Activated T-cell treated with anti-CD3 and anti-CD28 coated beads, Interleukin-2, amount 50 U/mL, for 4 hours (primary cell): ENCODE results near the gene ESAM. TPM values are rescaled to one million over a fixed set of nuclear protein-coding genes. Genes with fewer than 3 reads are reported as not detected.

ENCODE experiments used
- ATAC-seq, 2 donors: fragments of 200-7000 bp; cut with Tn5 transposase; one replicate each; pipeline ENCODE4 v1.10.0; 2021
- DNase-seq: peaks from one replicate; pipeline ENCODE4 v3.0.0-alpha.2; 2020
- H3K27me3 Mint-ChIP-seq: one replicate; pipeline ENCODE4 v1.8.0; 2021; ENCODE audit warnings: low read depth, mixed read lengths
- H3K36me3 Mint-ChIP-seq: one replicate; pipeline ENCODE4 v1.8.0; 2022; ENCODE audit warnings: mixed read lengths; ENCODE audit not compliant: insufficient read depth
- H3K4me1 Mint-ChIP-seq: one replicate; pipeline ENCODE4 v1.8.0; 2021; ENCODE audit warnings: low read depth, mixed read lengths
- H3K4me3 Mint-ChIP-seq: one replicate; pipeline ENCODE4 v1.8.0; 2021; ENCODE audit warnings: mild to moderate bottlenecking, moderate library complexity, mixed read lengths
- H3K9me3 Mint-ChIP-seq: one replicate; pipeline ENCODE4 v1.8.0; 2021; ENCODE audit warnings: mixed read lengths
- total RNA-seq, 3 donors: library from RNA; stranded (reverse); gene quantifications; one replicate each; pipeline ENCODE4 v1.2.1, GENCODE V29; 2021

Gene ESAM
- total RNA-seq, 3 donors from 2014 or later: 0.40 to 0.66 (median 0.65) TPM

DNA sequence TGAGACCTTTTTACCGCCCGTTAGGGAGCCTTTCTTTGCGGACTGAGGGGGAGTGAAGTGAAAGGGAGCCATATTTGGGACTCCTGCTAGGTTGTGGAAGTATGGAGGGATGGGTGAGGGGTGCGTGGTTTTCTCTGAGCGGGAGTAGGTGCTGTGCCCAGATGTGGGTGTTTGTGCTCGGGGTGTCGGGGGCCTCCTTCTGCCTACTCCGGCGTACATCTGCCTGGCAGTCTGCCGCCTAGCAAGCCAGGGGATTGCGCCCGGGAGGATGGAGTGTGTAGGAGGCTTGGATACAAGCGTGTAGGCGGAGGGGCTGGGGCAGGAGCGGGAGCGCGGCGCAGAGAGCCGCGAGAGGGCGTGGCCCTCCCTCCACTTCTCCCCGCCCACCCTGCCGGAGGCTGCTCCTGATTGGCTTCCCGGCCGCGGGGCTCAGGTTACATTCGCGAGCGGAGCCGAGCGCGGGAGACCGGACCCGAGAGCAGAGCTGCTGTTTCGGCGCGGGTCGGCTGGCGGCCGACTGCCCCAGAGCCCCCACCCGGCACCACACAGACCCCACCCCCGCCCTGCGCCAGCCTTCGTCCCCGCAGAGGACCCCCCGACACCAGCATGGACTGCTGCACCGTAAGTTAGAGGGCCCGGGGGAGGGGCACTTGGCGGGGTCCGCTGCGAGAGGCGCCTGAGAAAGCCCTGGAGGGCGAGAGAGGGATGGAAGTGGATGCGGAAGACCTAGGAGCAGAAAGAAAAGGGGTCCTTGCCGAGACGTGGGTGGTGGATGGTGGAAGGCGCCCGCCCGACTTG, 22.4 kb downstream of the ESAM start, which contains the start of gene NRGN:
TSS of gene NRGN (plus strand) at position 464 of the 798 bp plus-strand sequence. CDS start at position 607, 143 bp downstream.
- Mint-ChIP-seq H3K4me1 (peaks cover 14% of the 10 kb centered on the region), H3K27me3 (peaks cover 4% of the 10 kb centered on the region), H3K36me3 (no peaks in the 10 kb centered on the region), H3K4me3 (peak within 1 kb of the TSS; percentile 80), H3K9me3 (no peaks in the 10 kb centered on the region)
- ATAC-seq: peak; percentile 96 to 97
- peak; percentile 80 for DNase-seq

DNA sequence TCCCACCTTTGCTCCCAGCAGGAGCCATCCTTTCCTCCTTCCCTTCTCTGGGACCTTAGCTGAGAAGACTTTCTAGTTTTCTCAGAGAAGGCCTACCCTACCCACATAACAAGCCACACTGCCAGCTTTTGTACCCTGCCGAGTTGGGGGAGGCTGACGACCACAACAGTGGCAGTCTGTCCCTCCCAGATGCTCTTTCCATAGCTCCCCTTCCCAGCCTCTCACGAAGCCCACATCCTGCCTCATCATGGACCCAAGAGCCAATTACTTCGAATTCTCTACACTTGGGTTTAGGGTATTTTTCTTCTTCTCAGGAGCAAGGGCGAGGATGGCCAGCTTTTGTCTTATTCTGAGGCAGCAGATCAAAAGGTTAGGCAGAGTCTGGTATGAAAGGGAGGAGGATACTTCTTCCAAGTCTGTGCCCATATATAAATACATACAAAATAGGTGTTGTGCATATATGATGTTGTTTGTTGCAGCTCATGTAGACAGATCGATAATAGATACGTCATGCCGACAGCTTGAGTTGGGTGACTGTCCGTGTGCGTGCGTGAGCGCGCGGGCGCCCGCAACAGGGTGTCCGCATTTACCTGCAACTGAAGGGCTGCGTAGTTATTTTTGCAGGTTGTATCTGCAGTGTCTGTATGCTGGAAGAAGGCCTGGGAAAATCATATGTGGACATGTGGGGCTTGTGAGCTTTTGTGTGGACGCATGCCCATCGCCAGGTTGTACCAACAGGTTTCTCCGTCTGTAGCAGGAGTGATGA, 23.2 kb downstream of the ESAM start:
- Mint-ChIP-seq H3K27me3 (peaks cover 4% of the 10 kb centered on the region), H3K4me3 (peak overlapping the region; percentile 80), H3K36me3 (no peaks in the 10 kb centered on the region), H3K4me1 (peaks cover 14% of the 10 kb centered on the region), H3K9me3 (no peaks in the 10 kb centered on the region)
- ATAC-seq (no peak), DNase-seq (no peak)

- no peak for DNase-seq
These were observed 24.3 kb downstream of the ESAM start for GRCh38 chr11:124737638-124738305.

GRCh38 chr11:124736736-124737135, 25.4 kb downstream of the ESAM start:
- no peaks in the 10 kb centered on the region for H3K9me3 Mint-ChIP-seq
- DNase-seq: no peak
- ATAC-seq: no peak
- H3K4me1 Mint-ChIP-seq: peaks cover 14% of the 10 kb centered on the region
- no peaks in the 10 kb centered on the region for H3K36me3 Mint-ChIP-seq
- no peak overlapping the region for H3K4me3 Mint-ChIP-seq
- peaks cover 4% of the 10 kb centered on the region for H3K27me3 Mint-ChIP-seq

More at GRCh38 chr11:124737638-124738305, 24.3 kb downstream of the ESAM start:
- Mint-ChIP-seq H3K4me1 (peaks cover 14% of the 10 kb centered on the region), H3K36me3 (no peaks in the 10 kb centered on the region), H3K9me3 (no peaks in the 10 kb centered on the region), H3K4me3 (no peak overlapping the region), H3K27me3 (peaks cover 4% of the 10 kb centered on the region)
- ATAC-seq: no peak

DNA sequence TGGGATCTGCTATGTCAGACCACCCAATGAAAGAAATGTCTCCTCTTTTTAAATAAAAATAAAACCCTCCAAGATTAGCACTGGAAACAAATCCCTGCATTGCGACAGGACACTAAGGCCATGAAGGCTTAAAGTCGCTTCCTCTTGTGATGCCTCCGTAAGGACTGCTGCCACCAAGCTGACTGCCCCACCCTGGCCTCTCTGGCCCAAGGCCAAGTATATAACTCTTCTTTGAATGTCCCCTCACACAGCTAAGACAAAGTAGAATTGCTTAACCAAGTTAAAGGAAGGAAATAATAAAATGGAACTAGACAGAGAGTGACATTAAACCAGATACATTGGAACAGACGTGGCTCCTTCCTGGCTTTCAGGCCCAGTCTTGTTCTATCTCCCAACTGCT, 29.9 kb downstream of the ESAM start:
- peaks cover 1% of the 10 kb centered on the region for H3K27me3 Mint-ChIP-seq
- no peak for ATAC-seq

GRCh38 chr11:124729571-124729970, 32.5 kb downstream of the ESAM start:
- Mint-ChIP-seq H3K4me1 (peaks cover 6% of the 10 kb centered on the region), H3K4me3 (no peak overlapping the region), H3K9me3 (no peaks in the 10 kb centered on the region), H3K36me3 (no peaks in the 10 kb centered on the region), H3K27me3 (peaks cover 6% of the 10 kb centered on the region)
- ATAC-seq: no peak
- DNase-seq: no peak

More for the DNA sequence above, 29.9 kb downstream of the ESAM start:
- no peak for DNase-seq
- no peak overlapping the region for H3K4me3 Mint-ChIP-seq
- no peaks in the 10 kb centered on the region for H3K9me3 Mint-ChIP-seq
- H3K36me3 Mint-ChIP-seq: no peaks in the 10 kb centered on the region
- no peaks in the 10 kb centered on the region for H3K4me1 Mint-ChIP-seq

GRCh38 chr11:124728134-124728533, 34.0 kb downstream of the ESAM start:
- no peak for DNase-seq
- no peak overlapping the region for H3K4me3 Mint-ChIP-seq
- peaks cover 6% of the 10 kb centered on the region for H3K4me1 Mint-ChIP-seq
- H3K9me3 Mint-ChIP-seq: no peaks in the 10 kb centered on the region
- H3K27me3 Mint-ChIP-seq: peaks cover 8% of the 10 kb centered on the region
- no peaks in the 10 kb centered on the region for H3K36me3 Mint-ChIP-seq
- no peak for ATAC-seq

DNA sequence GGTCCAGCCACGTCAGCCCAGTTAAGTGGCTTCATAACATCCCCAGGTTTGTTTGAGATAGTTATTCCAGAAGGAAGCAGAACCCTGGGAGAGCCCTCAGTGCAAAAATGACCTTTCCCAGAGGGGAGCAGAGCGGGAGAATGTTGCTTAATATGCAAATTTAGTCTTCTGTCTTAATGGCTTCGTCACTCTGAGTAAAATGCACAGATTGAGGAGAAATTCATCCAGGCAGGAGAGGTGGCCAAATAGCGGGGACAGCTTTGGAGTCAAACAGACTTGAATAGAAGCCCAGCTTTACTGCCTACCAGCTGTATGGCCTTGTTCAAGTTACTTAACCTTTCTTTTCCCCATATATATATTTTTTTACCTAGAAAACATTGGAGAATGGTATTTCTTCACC, 34.6 kb downstream of the ESAM start:
- ATAC-seq: no peak
- peaks cover 6% of the 10 kb centered on the region for H3K4me1 Mint-ChIP-seq
- no peak for DNase-seq
- H3K36me3 Mint-ChIP-seq: no peaks in the 10 kb centered on the region
- peaks cover 8% of the 10 kb centered on the region for H3K27me3 Mint-ChIP-seq
- no peaks in the 10 kb centered on the region for H3K9me3 Mint-ChIP-seq
- H3K4me3 Mint-ChIP-seq: no peak overlapping the region

DNA sequence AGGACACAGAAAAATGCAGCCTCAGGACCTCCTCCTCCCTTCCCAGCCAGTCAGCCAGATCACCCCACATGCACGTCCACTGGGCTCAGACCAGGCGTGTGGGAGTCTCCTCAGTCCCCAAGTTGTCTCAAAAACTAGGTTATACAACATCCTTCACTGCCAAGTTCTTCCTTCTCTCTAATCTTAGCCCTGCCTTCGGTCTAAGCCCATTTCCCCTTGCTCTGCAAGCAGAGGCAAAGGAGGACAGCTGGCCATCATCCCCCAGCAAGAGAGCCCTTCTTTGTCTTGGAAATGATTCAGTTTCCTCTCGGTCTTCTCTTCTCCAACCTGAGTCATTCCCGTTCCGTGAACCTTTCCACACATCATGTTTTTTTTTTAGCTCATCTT, 36.4 kb downstream of the ESAM start:
- Mint-ChIP-seq H3K36me3 (no peaks in the 10 kb centered on the region), H3K4me3 (no peak overlapping the region), H3K27me3 (peaks cover 11% of the 10 kb centered on the region), H3K4me1 (peaks cover 12% of the 10 kb centered on the region), H3K9me3 (no peaks in the 10 kb centered on the region)
- DNase-seq (no peak), ATAC-seq (no peak)

DNA sequence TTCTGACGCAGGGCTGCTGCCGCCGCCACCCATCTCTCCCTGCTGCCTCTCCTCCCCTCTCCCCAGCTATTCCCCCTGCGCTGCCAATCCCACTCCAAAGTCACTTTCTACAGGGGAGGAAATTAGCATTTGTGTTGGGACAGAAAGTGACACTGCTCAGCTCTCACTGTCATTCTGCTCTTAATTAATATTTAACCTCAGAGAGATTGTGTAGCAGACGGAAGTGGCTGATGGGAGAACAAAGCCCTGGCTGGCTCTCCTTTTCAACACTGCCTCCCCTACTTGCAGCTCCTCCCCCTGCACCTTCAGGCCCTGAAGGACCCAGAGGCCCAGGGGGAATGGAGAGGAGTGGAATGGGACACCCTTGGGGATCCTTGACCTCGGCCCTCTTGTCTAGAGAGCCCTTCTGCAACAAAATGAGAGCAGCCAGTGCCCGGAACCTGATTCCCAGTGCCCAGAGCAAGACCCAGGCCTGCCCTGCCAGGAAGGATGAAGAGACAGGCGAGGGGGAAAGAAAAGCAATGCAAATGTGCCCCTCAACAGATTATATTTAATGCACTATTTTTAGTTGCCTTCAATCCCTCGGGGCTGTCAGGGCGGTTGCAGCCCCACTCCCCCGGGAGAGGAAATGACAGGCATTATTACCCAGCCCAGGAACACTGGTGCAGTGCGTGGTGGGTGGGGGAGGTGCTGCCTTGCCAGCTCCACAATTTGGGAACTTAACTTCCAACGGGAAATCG, 36.9 kb downstream of the ESAM start:
- H3K36me3 Mint-ChIP-seq: no peaks in the 10 kb centered on the region
- no peak for ATAC-seq
- H3K4me1 Mint-ChIP-seq: peaks cover 12% of the 10 kb centered on the region

DNA sequence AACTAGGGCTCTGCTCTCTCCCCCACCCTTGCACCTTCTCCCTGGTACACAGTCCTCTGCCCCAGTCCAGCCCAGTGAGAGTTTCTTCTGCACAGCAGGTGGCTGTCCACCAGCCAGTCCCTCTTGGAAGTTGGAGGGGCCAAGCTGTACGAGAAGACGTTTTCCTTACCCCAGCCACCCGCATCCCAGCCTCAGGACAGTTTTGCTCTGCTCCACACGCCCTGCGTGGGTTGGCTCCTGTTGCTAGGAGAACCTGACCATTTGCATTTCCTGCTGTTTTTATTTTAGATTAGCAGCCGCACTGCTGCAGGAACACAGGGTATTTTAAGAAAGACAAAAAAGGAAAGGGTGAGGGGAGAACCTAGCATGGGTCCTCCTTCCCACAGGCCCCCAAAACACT, 39.9 kb downstream of the ESAM start:
- Mint-ChIP-seq H3K9me3 (no peaks in the 10 kb centered on the region), H3K27me3 (peaks cover 23% of the 10 kb centered on the region), H3K36me3 (no peaks in the 10 kb centered on the region), H3K4me3 (no peak overlapping the region), H3K4me1 (peaks cover 22% of the 10 kb centered on the region)
- no peak for ATAC-seq
- no peak for DNase-seq

More for the DNA sequence above, 36.9 kb downstream of the ESAM start:
- DNase-seq: no peak
- H3K9me3 Mint-ChIP-seq: no peaks in the 10 kb centered on the region
- no peak overlapping the region for H3K4me3 Mint-ChIP-seq
- H3K27me3 Mint-ChIP-seq: peaks cover 11% of the 10 kb centered on the region

DNA sequence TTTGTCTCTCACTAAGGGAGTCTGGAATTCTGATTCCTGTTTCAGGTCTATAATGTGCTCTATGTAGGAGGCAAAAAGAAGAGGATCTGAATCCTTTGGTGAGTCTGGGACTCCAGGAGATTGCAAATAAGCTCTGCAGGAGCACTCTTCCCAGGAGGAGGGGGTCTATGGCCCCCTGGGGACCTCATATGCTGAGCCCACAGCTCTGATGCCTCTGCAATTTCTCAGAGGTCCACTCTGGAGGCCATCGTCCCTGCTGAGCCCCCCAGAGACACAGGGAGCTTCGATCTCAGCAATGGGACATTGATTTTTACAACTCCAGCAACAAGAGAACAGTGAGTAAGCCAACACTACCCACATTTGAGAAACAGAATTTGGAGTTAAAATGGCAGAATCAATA, 42.6 kb downstream of the ESAM start:
- peaks cover 32% of the 10 kb centered on the region for H3K27me3 Mint-ChIP-seq
- peaks cover 1% of the 10 kb centered on the region for H3K36me3 Mint-ChIP-seq
- peaks cover 16% of the 10 kb centered on the region for H3K4me1 Mint-ChIP-seq
- ATAC-seq (no peak), DNase-seq (no peak)
- H3K4me3 Mint-ChIP-seq: no peak overlapping the region
- no peaks in the 10 kb centered on the region for H3K9me3 Mint-ChIP-seq

- no peak overlapping the region for H3K4me3 Mint-ChIP-seq
- DNase-seq: no peak
- H3K9me3 Mint-ChIP-seq: no peaks in the 10 kb centered on the region
- H3K27me3 Mint-ChIP-seq: peaks cover 38% of the 10 kb centered on the region
- ATAC-seq: no peak
- H3K36me3 Mint-ChIP-seq: peaks cover 3% of the 10 kb centered on the region
- peaks cover 16% of the 10 kb centered on the region for H3K4me1 Mint-ChIP-seq
These were observed 43.3 kb downstream of the ESAM start for GRCh38 chr11:124718801-124719200.
